ENCODE data around the gene C17orf113.

- TF ChIP-seq, protein P1, sequence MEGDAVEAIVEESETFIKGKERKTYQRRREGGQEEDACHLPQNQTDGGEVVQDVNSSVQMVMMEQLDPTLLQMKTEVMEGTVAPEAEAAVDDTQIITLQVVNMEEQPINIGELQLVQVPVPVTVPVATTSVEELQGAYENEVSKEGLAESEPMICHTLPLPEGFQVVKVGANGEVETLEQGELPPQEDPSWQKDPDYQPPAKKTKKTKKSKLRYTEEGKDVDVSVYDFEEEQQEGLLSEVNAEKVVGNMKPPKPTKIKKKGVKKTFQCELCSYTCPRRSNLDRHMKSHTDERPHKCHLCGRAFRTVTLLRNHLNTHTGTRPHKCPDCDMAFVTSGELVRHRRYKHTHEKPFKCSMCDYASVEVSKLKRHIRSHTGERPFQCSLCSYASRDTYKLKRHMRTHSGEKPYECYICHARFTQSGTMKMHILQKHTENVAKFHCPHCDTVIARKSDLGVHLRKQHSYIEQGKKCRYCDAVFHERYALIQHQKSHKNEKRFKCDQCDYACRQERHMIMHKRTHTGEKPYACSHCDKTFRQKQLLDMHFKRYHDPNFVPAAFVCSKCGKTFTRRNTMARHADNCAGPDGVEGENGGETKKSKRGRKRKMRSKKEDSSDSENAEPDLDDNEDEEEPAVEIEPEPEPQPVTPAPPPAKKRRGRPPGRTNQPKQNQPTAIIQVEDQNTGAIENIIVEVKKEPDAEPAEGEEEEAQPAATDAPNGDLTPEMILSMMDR (IDR thresholded peaks at IDR 0.05), result no peak
- TF ChIP-seq POLR2AphosphoS5 (IDR thresholded peaks at IDR 0.05) (no peak), POLR2A (IDR thresholded peaks at IDR 0.05) (no peak), EP300 (IDR thresholded peaks at IDR 0.05; ENCODE audit: low read depth) (no peak)
These were observed 44.1 kb upstream of the C17orf113 start for GRCh38 chr17:42094375-42095069.
